HG03469 (cell line): Measurements from ENCODE around the gene NKD2.
"Not testable (repeated sequence)": the region's sequence is repeated elsewhere in the genome, so short reads cannot be mapped to it uniquely, and the experiment has no call there.

ENCODE experiments used
- ATAC-seq: cut with Tn5 transposase; IDR thresholded peaks from one replicate; pipeline ENCODE4 v1.9.1; 2021; ENCODE audit warnings: mild to moderate bottlenecking, moderate library complexity, moderate number of reproducible peaks; ENCODE audit not compliant: unreplicated experiment

NKD2 gene, protein sequence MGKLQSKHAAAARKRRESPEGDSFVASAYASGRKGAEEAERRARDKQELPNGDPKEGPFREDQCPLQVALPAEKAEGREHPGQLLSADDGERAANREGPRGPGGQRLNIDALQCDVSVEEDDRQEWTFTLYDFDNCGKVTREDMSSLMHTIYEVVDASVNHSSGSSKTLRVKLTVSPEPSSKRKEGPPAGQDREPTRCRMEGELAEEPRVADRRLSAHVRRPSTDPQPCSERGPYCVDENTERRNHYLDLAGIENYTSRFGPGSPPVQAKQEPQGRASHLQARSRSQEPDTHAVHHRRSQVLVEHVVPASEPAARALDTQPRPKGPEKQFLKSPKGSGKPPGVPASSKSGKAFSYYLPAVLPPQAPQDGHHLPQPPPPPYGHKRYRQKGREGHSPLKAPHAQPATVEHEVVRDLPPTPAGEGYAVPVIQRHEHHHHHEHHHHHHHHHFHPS

GRCh38 chr5:1008451-1009358 is at the start of gene NKD2:
Gene NKD2 (plus strand): TSS chr5:1008802. CDS start chr5:1009058, 256 bp downstream.
- no peak for ATAC-seq

DNA sequence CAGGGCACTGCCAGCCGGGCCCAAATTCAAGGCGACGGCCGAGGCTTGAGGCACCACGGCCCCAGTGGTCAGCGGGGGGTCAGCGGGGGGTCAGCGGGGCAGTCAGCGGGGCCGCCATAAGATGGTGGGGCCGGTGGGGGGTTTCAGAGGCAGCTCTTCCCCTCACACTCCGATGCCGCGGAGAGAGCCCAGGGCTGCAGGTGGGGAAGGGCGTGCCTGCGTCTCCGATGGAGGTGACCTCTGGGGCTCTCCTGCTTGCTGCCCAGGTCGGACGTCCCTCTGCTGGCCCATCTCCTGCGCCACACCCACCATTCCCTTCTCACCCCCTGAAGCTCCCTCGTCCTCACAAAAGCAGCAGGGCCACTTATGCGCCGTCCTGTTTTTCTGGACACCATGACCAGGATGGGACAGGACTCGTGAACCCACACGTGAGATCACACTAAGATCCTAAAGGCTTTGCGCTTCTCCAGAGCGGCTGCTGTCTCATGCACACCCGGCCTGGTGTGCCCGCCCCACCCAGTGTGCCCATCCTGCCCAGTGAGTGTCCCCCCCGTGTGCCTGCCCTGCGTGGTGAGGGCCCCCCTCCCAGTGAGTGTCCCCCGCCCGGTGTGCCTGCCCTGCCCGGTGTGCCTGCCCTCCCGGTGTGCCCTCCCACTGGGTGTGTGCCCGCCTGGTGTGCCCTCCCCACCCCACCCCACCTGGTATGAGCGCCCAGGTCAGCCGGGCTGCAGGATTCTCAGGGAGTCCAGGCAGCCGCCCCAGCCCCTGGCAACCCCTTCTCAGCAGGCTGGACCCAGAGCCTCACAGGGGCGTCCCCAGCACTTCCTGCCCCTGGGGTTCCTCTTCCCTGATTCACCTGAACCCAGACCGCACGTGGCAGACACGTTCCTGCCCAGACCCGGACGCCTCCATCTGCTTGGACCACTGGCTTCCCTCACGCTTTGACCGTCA is 48.7 kb upstream of the NKD2 start:
- no peak for ATAC-seq

- no peak for ATAC-seq
These were observed 48.1 kb upstream of the NKD2 start for GRCh38 chr5:960551-960950.

DNA sequence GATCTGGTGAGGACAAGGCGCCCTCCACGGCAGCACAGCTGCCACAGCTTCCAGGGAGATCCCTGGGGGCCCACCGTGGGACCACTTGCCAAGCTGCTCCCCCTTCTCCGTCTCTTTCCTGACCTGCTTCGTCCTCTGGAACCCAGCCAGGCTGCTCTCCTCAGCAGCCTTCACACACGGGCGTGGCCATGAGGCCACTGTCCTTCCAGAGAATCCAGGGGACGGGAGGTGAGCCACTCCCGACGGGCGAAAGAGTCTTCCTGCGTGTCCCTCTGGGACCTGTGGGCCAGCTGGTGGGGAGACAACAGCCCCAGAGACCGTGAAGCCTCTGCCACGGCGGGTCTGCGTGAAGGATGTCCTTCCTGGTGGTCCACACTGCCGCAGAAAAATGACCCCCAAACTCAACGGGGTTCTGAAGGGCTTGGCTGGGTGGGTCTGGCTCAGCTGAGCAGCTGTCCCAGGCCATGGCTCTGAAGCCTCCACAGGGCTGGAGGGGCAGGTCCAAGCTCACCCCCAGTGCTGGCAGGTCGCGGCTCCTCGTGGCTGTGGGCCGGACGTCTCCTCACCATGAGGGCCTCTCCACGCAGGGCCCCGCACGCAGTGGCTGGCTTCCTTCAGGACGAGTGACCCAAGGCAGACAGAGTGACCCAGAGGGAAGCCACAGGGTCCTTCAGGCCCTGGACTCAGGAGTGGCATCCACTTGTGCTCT is 47.4 kb upstream of the NKD2 start:
- no peak for ATAC-seq

GRCh38 chr5:961711-962240 is 46.8 kb upstream of the NKD2 start:
- no peak for ATAC-seq

GRCh38 chr5:962386-962785 is 46.2 kb upstream of the NKD2 start:
- no peak for ATAC-seq

DNA sequence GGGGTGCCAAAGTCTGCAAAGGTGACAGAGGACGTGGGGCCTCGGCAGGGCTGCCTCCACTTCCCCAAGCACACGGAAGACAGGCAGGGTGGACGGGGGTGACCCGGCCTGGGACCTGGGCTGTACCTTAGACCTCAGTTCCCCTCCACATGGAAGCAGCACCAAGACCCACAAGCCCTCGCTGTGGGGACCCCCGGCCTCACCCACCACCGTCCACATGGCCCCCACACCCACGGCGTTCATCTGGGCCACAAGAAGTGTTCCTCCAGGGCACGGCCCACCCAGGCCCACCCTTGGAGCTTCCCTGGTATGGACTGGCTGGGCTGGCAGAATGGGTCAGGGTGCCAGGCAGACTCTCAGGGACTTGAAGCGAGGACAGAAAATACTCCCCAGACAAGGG is 45.8 kb upstream of the NKD2 start:
- ATAC-seq, result no peak

- no peak for ATAC-seq
These were observed 45.3 kb upstream of the NKD2 start for GRCh38 chr5:963310-963672.

DNA sequence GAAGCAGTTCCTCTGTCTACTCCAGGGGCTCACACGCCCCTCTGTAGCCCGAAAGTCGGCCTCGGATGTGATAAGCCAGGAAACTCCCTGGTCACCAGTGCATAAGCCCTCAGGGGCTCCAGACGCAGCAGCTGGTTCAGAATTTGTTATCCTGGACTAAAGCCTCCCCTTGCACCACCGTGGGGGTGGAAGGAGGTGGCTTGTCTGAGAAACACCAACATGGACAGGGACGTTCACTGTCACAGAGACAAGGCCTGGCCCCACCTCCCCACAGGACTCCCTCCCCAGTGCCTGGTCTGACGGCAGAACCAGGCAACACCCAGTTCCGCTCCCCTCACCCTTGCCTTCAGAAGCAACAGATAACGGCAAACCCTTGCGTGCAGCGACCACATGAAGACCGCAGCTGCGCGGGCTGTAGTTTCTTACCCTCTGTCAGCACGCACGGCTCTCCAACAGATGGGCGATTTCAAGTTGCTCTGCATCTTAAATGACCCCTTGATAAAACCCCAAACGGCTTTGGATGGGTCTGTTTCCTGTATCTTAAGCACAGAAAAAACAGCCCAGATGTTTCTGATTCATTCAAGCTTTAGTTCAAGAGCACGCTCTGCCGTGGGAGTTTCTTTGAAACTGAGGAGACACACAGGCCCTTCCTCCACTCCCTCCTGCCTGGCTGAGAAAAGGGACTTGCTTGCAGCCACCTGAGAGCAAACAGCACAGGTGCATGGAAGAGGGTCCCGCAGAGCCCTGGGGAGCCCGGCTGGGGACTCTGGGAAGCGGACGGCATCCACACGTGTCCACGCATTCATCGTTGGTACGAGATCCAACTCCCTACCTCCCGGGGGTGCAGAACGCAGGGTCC is 44.7 kb upstream of the NKD2 start:
- ATAC-seq, result peak; percentile 35

DNA sequence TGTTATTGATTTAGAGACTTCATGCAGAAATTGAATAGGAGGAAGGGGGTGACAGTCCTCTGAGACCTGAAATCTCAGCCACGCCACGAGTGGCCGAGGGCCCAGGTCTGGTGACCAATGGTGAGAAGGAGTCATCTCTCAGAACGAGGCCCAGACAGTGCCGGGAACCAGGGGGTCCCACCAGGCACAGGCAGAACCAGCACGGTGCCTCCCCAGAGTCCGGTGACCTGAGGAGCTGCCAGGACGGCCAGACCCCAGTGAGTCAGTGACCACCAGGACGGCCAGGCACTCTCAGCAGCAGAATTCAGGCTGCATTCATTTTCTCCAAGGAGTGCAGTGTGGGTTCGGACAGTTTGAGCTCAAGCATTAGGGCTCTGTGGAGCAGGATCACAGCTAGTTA is 43.8 kb upstream of the NKD2 start:
- ATAC-seq, result no peak

DNA sequence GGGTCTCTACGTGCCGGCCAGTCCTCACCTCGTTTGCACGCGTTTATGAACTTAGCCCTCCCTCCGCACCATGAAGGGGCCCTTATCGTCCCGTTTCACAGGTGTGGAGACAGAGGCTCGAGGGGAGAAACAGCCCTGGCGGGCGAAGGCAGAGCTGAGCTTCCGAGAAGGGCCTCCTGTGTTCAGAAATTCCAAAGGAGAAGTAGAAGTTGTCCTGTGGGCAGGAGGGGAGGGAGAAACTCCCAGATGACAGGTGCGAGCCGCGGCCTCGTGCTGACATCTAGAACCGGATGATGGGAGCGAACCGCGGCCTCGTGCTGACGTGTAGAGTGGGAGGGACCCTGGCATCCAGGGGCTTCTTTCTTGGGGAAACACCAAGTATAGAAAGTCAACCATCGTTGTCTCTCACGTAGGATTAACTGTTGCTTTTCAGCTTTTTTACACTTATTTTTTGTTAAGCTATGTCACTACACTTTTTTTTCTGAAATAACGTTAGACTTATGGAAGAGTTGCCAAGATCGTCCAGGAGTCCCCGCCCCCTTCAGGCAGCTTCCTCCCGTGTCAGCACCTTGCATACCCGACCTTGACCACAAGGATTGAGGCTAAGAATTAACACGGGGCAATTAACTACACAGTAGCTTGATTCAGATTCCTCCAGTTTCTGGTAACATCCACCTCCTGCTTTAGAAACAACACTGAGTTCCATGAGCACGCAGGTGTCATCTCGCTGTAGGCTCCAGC is 42.8 kb upstream of the NKD2 start:
- no peak for ATAC-seq

GRCh38 chr5:966345-966710 is 42.3 kb upstream of the NKD2 start:
- ATAC-seq, result no peak

DNA sequence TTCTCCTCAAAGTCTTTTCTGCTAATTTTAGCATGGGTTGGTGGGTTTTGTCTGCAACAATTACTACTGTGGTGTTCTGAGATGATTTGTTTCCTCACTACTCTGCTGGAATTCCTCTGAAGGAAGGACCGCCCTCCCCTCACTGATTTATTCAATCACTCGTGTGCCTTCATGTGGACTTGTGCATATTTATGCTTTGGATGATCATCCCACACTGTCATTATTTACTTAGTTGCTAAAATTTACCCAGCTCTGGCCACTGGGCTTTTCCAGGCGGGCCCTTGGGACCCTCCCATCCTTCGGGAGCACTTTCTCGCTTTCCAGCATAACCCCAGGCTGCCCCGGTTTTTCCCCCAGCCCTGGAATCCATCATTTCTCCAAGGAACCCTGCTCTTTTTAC is 41.7 kb upstream of the NKD2 start:
- no peak for ATAC-seq

- ATAC-seq, result no peak
These were observed 39.7 kb upstream of the NKD2 start for GRCh38 chr5:968881-969280.

DNA sequence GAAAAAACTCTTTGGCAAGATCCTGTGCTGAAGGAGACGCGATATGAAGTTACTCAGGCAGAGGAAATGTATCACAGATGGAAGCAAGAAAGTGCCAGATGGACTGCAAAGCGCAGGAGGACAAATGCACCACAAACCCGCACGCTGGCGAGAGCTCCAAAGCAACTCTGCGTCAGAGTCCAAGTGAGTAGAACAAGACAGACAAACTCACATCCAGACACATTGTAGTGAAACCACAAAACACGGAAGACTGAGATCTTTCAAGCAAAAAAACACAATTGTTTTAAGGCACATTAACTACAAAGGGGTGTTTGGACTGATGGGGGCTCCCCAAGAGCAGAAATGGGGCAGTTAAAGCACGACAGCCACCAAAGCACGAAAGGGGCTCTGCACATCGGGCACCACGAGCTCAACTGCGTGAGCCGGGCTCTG is 39.2 kb upstream of the NKD2 start:
- ATAC-seq, result no peak

- not testable (repeated sequence) for ATAC-seq
These were observed 36.0 kb upstream of the NKD2 start for GRCh38 chr5:972575-972974.

GRCh38 chr5:976849-977751 is 31.5 kb upstream of the NKD2 start:
- no peak for ATAC-seq
